Measurements from ENCODE around the gene MUL1. TPM values are rescaled to one million over a fixed set of nuclear protein-coding genes. Genes with fewer than 3 reads are reported as not detected.

The MUL1 gene
- total RNA-seq, 1 experiment from 2014 or later, result 24.7 TPM

DNA sequence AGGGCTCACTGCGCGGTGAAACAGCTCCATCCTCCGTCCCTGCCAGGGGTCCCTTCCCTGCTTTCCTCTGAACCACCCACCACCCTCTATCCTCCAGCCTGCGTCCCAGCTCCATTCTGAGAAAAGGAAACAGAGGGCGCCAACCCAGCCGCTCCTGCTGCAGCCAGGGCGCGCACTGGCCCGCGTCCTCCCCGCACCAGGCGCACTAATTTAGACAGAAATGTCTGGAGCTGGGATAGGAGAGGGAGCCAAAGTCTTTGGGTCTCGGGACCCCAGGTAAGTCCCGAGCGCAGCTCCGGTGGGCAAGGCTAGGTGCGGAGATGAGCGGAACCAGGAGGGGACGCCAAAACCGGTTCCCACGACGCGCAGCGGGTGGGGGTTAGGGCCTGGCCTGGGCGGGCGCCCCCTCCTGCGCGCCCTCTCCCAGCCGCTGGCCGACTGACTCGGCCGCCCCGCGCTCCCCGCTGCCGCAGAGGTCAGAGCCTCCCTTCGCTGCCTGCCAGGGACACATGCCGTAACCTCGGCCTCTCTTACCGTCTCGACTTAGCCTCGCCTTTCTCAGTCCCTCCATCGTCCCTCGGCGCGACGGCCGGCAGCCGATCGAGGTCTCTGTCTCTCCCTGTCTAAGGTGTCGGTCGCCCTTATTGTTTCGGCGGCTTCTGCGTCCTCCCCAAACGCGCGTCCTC, 24.0 kb downstream of the MUL1 start:
- H3K79me2 ChIP-seq (ENCODE audit: insufficient read depth, low read length), result peaks cover 18% of the 10 kb centered on the region
- H3K27me3 ChIP-seq (ENCODE audit: insufficient read depth, low read length), result no peaks in the 10 kb centered on the region
- peak overlapping the region; percentile 77 to 94 for H3K4me3 ChIP-seq (replicated peaks in 1 of 2; ENCODE audit: low read depth in 1 of 2, low read length in 2 of 2)
- no peaks in the 10 kb centered on the region for H3K9me2 ChIP-seq (ENCODE audit: insufficient read depth)
- H3K4me2 ChIP-seq (ENCODE audit: low read length), result peak overlapping the region; percentile 90
- no peaks in the 10 kb centered on the region for H3K36me3 ChIP-seq (ENCODE audit: control insufficient read depth in 1 of 2, insufficient read depth in 2 of 2, low read length in 2 of 2)
- 0 out of 2 replicates have a peak overlapping the region, but pooled peaks have one; percentile 81 for H3K9ac ChIP-seq (ENCODE audit: low read length)
- ATAC-seq (no peak), DNase-seq (ENCODE audit: low read depth, low spot score) (no peak)
- ChIA-PET POLR2A (interaction anchor here (1.6 kb wide), 1 partner anchor 11 kb away, joined by 5 read pairs; no protein-coding TSS in a partner anchor), RAD21 (ENCODE audit: low non-redundant PET in 1 of 2, low total read pairs in 2 of 2, uncharacterized antibody in 2 of 2, unreplicated experiment in 2 of 2) (no interaction called here), CTCF (no interaction called here)
- H4K20me1 ChIP-seq (ENCODE audit: insufficient read depth), result no peaks in the 10 kb centered on the region
- H2AFZ ChIP-seq (ENCODE audit: low read depth, low read length, poor library complexity, severe bottlenecking), result no peak overlapping the region
- H3K4me1 ChIP-seq (ENCODE audit: control insufficient read depth in 1 of 2, insufficient read depth in 2 of 2, low read length in 2 of 2), result peaks cover 28 to 60% of the 10 kb centered on the region in 2 experiments
- no TSS peak for BruUV-seq (replicated peaks)
- no peaks in the 10 kb centered on the region for H3K9me3 ChIP-seq (ENCODE audit: control insufficient read depth in 1 of 2, insufficient read depth in 1 of 2, low read depth in 1 of 2, low read length in 2 of 2)
- H3K27ac ChIP-seq (ENCODE audit: low read depth, low read length), result peak overlapping the region; percentile 85; the same call in 1 of the 2 replicates
- TF ChIP-seq SIN3A (IDR thresholded peaks at IDR 0.05; ENCODE audit: low read depth), result no peak
- intact Hi-C loops (cut with micrococcal nuclease), result no loop called here

- Histone ChIP-seq H3K36me3 (ENCODE audit: control insufficient read depth in 1 of 2, insufficient read depth in 2 of 2, low read length in 2 of 2) (no peaks in the 10 kb centered on the region), H3K9ac (ENCODE audit: low read length) (no peak overlapping the region), H3K4me1 (ENCODE audit: control insufficient read depth in 1 of 2, insufficient read depth in 2 of 2, low read length in 2 of 2) (peaks cover 32 to 67% of the 10 kb centered on the region in 2 experiments), H2AFZ (ENCODE audit: low read depth, low read length, poor library complexity, severe bottlenecking) (no peak overlapping the region), H3K27me3 (ENCODE audit: insufficient read depth, low read length) (no peaks in the 10 kb centered on the region), H3K4me3 (replicated peaks in 1 of 2; ENCODE audit: low read depth in 1 of 2, low read length in 2 of 2) (no peak overlapping the region), H3K27ac (ENCODE audit: low read depth, low read length) (no peak overlapping the region), H3K79me2 (ENCODE audit: insufficient read depth, low read length) (peaks cover 18% of the 10 kb centered on the region), H3K4me2 (ENCODE audit: low read length) (no peak overlapping the region), H4K20me1 (ENCODE audit: insufficient read depth) (no peaks in the 10 kb centered on the region), H3K9me3 (ENCODE audit: control insufficient read depth in 1 of 2, insufficient read depth in 1 of 2, low read depth in 1 of 2, low read length in 2 of 2) (no peaks in the 10 kb centered on the region), H3K9me2 (ENCODE audit: insufficient read depth) (no peaks in the 10 kb centered on the region)
- POLR2A ChIA-PET, result interaction anchor here (1.6 kb wide), 1 partner anchor 12 kb away, joined by 5 read pairs; no protein-coding TSS in a partner anchor
- RAD21 ChIA-PET (ENCODE audit: low non-redundant PET in 1 of 2, low total read pairs in 2 of 2, uncharacterized antibody in 2 of 2, unreplicated experiment in 2 of 2), result no interaction called here
- no peak for TF ChIP-seq ELF1 (IDR thresholded peaks at IDR 0.05; ENCODE audit: borderline replicate concordance, low read depth)
- no peak for TF ChIP-seq EGR1 (IDR thresholded peaks at IDR 0.05; ENCODE audit: low read depth)
- TF ChIP-seq ZNF274 (IDR thresholded peaks at IDR 0.05; ENCODE audit: low read depth, low read length), result no peak
- TF ChIP-seq POLR2AphosphoS5 (IDR thresholded peaks at IDR 0.05; ENCODE audit: low read depth, low read length), result no peak
- TF ChIP-seq REST (IDR thresholded peaks at IDR 0.05; ENCODE audit: low read depth), result no peak
- TF ChIP-seq POLR2A (IDR thresholded peaks at IDR 0.05; ENCODE audit: borderline replicate concordance, extremely low read depth, insufficient read depth, insufficient read length), result no peak
- no peak for TF ChIP-seq EZH2 (IDR thresholded peaks at IDR 0.05)
- no peak for TF ChIP-seq YY1 (IDR thresholded peaks at IDR 0.05; ENCODE audit: extremely low read depth, insufficient replicate concordance, low read depth, low read length)
- TF ChIP-seq SIN3A (IDR thresholded peaks at IDR 0.05; ENCODE audit: low read depth), result no peak
- no peak for TF ChIP-seq JUND (IDR thresholded peaks at IDR 0.05)
- TF ChIP-seq FOSL1 (IDR thresholded peaks at IDR 0.05; ENCODE audit: low read depth), result no peak
- TF ChIP-seq CEBPB (IDR thresholded peaks at IDR 0.05; ENCODE audit: low read depth), result no peak
- no peak for TF ChIP-seq SRF (IDR thresholded peaks at IDR 0.05; ENCODE audit: low read depth)
- TF ChIP-seq MAX (IDR thresholded peaks at IDR 0.05), result no peak
- no peak for TF ChIP-seq EZH2phosphoT487 (IDR thresholded peaks at IDR 0.05; ENCODE audit: borderline replicate concordance)
- intact Hi-C loops (cut with micrococcal nuclease), result no loop called here
- CTCF ChIA-PET, result interaction anchor here (1.0 kb wide), 1 partner anchor 11 kb away, joined by 3 read pairs; no protein-coding TSS in a partner anchor
- no peak for DNase-seq (ENCODE audit: low read depth, low spot score)
- ATAC-seq, result no peak
- BruUV-seq (replicated peaks), result no TSS peak
These were observed 24.7 kb downstream of the MUL1 start for GRCh38 chr1:20483098-20483832.
